A673 (cell line): ENCODE measurements around the gene ARHGAP24. TPM values are rescaled to one million over a fixed set of nuclear protein-coding genes. Genes with fewer than 3 reads are reported as not detected.

Experiments
- BruUV-seq: library from RNA; stranded (reverse); fragments of 400-500 nt; replicated peaks from 2 replicates; lab custom pipeline; 2021; lab: Mats Ljungman, UMichigan
- CTCF ChIA-PET: fragments of 300-600 bp; sonication (Branson Sonifier 250); formaldehyde crosslinking; loops from one replicate; lab custom pipeline; 2022; ENCODE audit warnings: antibody characterized with exemption; lab: Charles Lee
- POLR2A ChIA-PET: fragments of 300-600 bp; sonication (Branson Sonifier 250); formaldehyde crosslinking; loops from one replicate; lab custom pipeline; 2022; ENCODE audit warnings: antibody characterized with exemption; ENCODE audit not compliant: low non-redundant PET; lab: Charles Lee
- DNase-seq: peaks from one replicate; pipeline ENCODE4 v3.0.0-alpha.2; 2015; ENCODE audit warnings: low spot score
- H3K27ac ChIP-seq: fragments of 200-600 bp; sonication (generic); 2 replicates; pipeline ENCODE4 v1.5.1; 2016; ENCODE audit warnings: mixed run types, low read depth, mild to moderate bottlenecking, mixed read lengths, antibody characterized with exemption, low read length; ENCODE audit not compliant: poor library complexity, severe bottlenecking
- H3K27me3 ChIP-seq: fragments of 200-600 bp; sonication (generic); replicated peaks from 2 replicates; pipeline ENCODE4 v1.6.1; 2017; ENCODE audit warnings: mixed run types, low read depth, mild to moderate bottlenecking, mixed read lengths, antibody characterized with exemption, low read length; ENCODE audit not compliant: insufficient read depth, poor library complexity
- H3K36me3 ChIP-seq: fragments of 200-600 bp; sonication (generic); 2 replicates; pipeline ENCODE4 v1.6.1; 2016; ENCODE audit warnings: mixed run types, mild to moderate bottlenecking, mixed read lengths, antibody characterized with exemption, low read length; ENCODE audit not compliant: insufficient read depth, poor library complexity, severe bottlenecking
- H3K4me1 ChIP-seq: fragments of 200-600 bp; sonication (generic); 2 replicates; pipeline ENCODE4 v1.6.1; 2017; ENCODE audit warnings: mixed run types, mild to moderate bottlenecking, mixed read lengths, antibody characterized with exemption, low read length; ENCODE audit not compliant: insufficient read depth, poor library complexity, severe bottlenecking
- H3K4me3 ChIP-seq: fragments of 200-600 bp; sonication (generic); 2 replicates; pipeline ENCODE4 v1.5.1; 2016; ENCODE audit warnings: low read depth, mixed run types, mild to moderate bottlenecking, mixed read lengths, low read length; ENCODE audit not compliant: poor library complexity, severe bottlenecking
- H3K9me3 ChIP-seq: fragments of 200-600 bp; sonication (generic); 2 replicates; pipeline ENCODE4 v1.6.1; 2016; ENCODE audit warnings: mixed run types, low read depth, mild to moderate bottlenecking, mixed read lengths, antibody characterized with exemption, low read length; ENCODE audit not compliant: poor library complexity, severe bottlenecking
- CTCF ChIP-seq: fragments of 300-800, 200-600 bp; sonication (generic); conservative IDR thresholded peaks from 2 replicates; pipeline ENCODE4 v1.5.1; 2017; ENCODE audit warnings: low read depth, mild to moderate bottlenecking, antibody characterized with exemption, low read length, moderate library complexity, mixed read lengths
- EZH2 ChIP-seq: fragments of 200-600 bp; sonication (generic); IDR thresholded peaks from 2 replicates; pipeline ENCODE4 v1.6.1; 2017; ENCODE audit warnings: borderline replicate concordance, low read depth, mild to moderate bottlenecking, mixed read lengths, antibody characterized with exemption, low read length; ENCODE audit not compliant: poor library complexity, severe bottlenecking
- intact Hi-C: fragments of 100-400 bp; cut with micrococcal nuclease; formaldehyde crosslinking; loops from one replicate; pipeline ENCODE4 v1.10.0; 2022; ENCODE audit not compliant: unreplicated experiment
- total RNA-seq: library from RNA; stranded (reverse); gene quantifications from 2 replicates; pipeline ENCODE4 v1.2.3, GENCODE V29; 2021

Gene ARHGAP24
- total RNA-seq, 1 experiment from 2014 or later = 5.8 TPM

GRCh38 chr4:85557016-85557901 is 82.3 kb downstream of the ARHGAP24 start:
- DNase-seq = no peak
- H3K4me3 ChIP-seq = no peak overlapping the region
- H3K9me3 ChIP-seq = no peaks in the 10 kb centered on the region
- TF ChIP-seq EZH2 (no peak), CTCF (no peak)
- POLR2A ChIA-PET = no interaction called here
- CTCF ChIA-PET = no interaction called here
- no peaks in the 10 kb centered on the region for H3K27me3 ChIP-seq
- H3K36me3 ChIP-seq = no peaks in the 10 kb centered on the region
- intact Hi-C loops = no loop called here
- no peaks in the 10 kb centered on the region for H3K4me1 ChIP-seq
- no TSS peak for BruUV-seq
- no peak overlapping the region for H3K27ac ChIP-seq

GRCh38 chr4:85565761-85566480 is 91.0 kb downstream of the ARHGAP24 start:
- TF ChIP-seq CTCF = no peak
- no peak for TF ChIP-seq EZH2
- H3K36me3 ChIP-seq = no peaks in the 10 kb centered on the region
- ChIA-PET CTCF (no interaction called here), POLR2A (no interaction called here)
- no peaks in the 10 kb centered on the region for H3K9me3 ChIP-seq
- H3K27me3 ChIP-seq = no peaks in the 10 kb centered on the region
- DNase-seq = no peak
- BruUV-seq = no TSS peak
- no peak overlapping the region for H3K4me3 ChIP-seq
- intact Hi-C loops = no loop called here
- H3K27ac ChIP-seq = no peak overlapping the region
- H3K4me1 ChIP-seq = no peaks in the 10 kb centered on the region

GRCh38 chr4:85569730-85570299 is 94.9 kb downstream of the ARHGAP24 start:
- ChIA-PET POLR2A (interaction anchor here (0.8 kb wide), 1 partner anchor 109 kb away, joined by 14 read pairs; no protein-coding TSS in a partner anchor), CTCF (no interaction called here)

More at GRCh38 chr4:85569730-85570299, 94.9 kb downstream of the ARHGAP24 start:
- H3K4me1 ChIP-seq = no peaks in the 10 kb centered on the region
- no peak for DNase-seq
- TF ChIP-seq EZH2 = no peak
- no peak for TF ChIP-seq CTCF
- no peak overlapping the region for H3K27ac ChIP-seq
- H3K4me3 ChIP-seq = no peak overlapping the region
- H3K36me3 ChIP-seq = no peaks in the 10 kb centered on the region
- H3K9me3 ChIP-seq = no peaks in the 10 kb centered on the region
- BruUV-seq = no TSS peak
- no peaks in the 10 kb centered on the region for H3K27me3 ChIP-seq
- intact Hi-C loops = no loop called here
